Stimulated activated naive CD8-positive, alpha-beta T cell treated with anti-CD3 and anti-CD28 coated beads, Interleukin-15, Interleukin-2, amounts not matched to agents 100 ng/mL and 50 ng/mL, for 24 hours (primary cell): ENCODE data around the gene SPSB1.

Experiments
- H3K27ac Mint-ChIP-seq: one replicate; pipeline ENCODE4 v1.8.0; 2021; ENCODE audit warnings: mild to moderate bottlenecking, mixed read lengths
- H3K27me3 Mint-ChIP-seq: one replicate; pipeline ENCODE4 v1.8.0; 2021; ENCODE audit warnings: mixed read lengths
- H3K36me3 Mint-ChIP-seq: one replicate; pipeline ENCODE4 v1.8.0; 2021; ENCODE audit warnings: low read depth, mixed read lengths
- H3K4me1 Mint-ChIP-seq: one replicate; pipeline ENCODE4 v1.8.0; 2021; ENCODE audit warnings: low read depth, mixed read lengths
- H3K4me3 Mint-ChIP-seq: one replicate; pipeline ENCODE4 v1.8.0; 2021; ENCODE audit warnings: mild to moderate bottlenecking, mixed read lengths
- H3K9me3 Mint-ChIP-seq: one replicate; pipeline ENCODE4 v1.8.0; 2021; ENCODE audit warnings: mixed read lengths

SPSB1 gene

GRCh38 chr1:9397047-9397446 lies 104.4 kb downstream of the SPSB1 start:
- H3K27me3 Mint-ChIP-seq, result no peaks in the 10 kb centered on the region
- peaks cover 11% of the 10 kb centered on the region for H3K4me1 Mint-ChIP-seq
- no peaks in the 10 kb centered on the region for H3K36me3 Mint-ChIP-seq
- H3K27ac Mint-ChIP-seq, result no peak overlapping the region
- H3K9me3 Mint-ChIP-seq, result no peaks in the 10 kb centered on the region
- no peak overlapping the region for H3K4me3 Mint-ChIP-seq

DNA sequence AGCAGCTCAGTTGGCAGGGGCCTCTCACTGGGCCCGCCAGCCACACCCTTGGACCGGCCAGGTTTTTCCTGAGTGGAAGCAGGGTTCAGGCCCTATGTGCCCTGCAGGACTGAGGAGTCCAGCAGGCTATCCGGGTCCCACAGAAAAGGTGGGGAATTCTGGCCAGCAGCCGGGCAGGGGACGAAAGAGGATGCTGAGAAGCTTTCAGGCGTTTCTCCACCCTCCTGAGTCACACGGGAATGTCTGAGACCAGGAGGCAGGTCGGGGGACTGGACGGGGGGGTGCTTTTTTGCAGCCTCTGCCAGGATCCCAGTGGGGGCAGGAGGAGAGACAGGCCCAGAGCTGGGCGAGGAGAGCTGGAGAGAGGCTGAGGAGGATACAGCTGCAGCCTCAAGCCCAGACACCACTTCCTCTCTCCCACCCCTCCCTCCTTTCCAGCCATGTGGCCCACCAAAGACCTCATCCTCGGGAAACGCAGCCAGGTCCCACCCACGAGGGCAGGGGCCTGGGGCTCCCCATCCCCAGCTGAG lies 105.4 kb downstream of the SPSB1 start:
- Mint-ChIP-seq H3K4me1 (peaks cover 11% of the 10 kb centered on the region), H3K36me3 (no peaks in the 10 kb centered on the region), H3K4me3 (no peak overlapping the region), H3K9me3 (no peaks in the 10 kb centered on the region), H3K27ac (no peak overlapping the region), H3K27me3 (no peaks in the 10 kb centered on the region)

- Mint-ChIP-seq H3K9me3 (no peaks in the 10 kb centered on the region), H3K4me3 (no peak overlapping the region), H3K4me1 (peaks cover 11% of the 10 kb centered on the region), H3K36me3 (no peaks in the 10 kb centered on the region), H3K27me3 (no peaks in the 10 kb centered on the region), H3K27ac (no peak overlapping the region)
These were observed 107.1 kb downstream of the SPSB1 start for GRCh38 chr1:9399510-9400424.

DNA sequence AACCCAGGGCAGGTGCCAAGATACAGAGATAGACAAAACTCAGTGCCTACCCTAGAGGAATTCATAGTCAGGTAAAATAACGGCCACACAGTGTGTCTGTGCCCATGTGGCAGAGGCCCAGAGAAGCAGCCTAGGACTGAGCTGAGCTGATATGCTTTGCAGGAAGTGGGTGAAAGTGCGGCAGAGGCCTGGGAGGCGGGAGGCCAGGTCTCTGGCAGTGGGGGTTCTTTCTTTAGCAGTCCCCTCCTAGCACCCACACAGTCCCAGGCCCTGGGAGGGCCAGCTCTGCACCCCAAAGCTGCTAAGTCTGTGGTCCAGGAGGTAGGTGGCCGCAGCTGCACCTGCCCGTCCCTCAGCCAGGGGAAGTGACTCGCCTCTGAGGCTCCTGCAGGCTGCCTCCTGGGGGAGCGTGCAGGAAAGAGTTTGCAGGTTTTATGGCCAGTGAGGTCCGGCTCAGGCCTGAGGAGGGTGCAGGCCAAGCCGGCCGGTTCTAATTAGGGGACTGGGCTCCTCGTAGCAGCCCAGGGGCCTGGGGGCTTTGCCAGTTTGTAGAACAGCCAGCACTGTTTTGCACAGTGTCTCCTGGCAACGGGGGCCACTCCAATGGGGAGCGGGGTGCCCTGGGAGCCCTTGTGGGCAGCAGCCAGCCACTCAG lies 107.9 kb downstream of the SPSB1 start:
- no peak overlapping the region for H3K4me3 Mint-ChIP-seq

GRCh38 chr1:9401080-9401453 lies 108.4 kb downstream of the SPSB1 start:
- Mint-ChIP-seq H3K27ac (no peak overlapping the region), H3K4me3 (no peak overlapping the region), H3K9me3 (no peaks in the 10 kb centered on the region), H3K36me3 (no peaks in the 10 kb centered on the region), H3K4me1 (peaks cover 13% of the 10 kb centered on the region), H3K27me3 (no peaks in the 10 kb centered on the region)

More for the DNA sequence above, 107.9 kb downstream of the SPSB1 start:
- Mint-ChIP-seq H3K27me3 (no peaks in the 10 kb centered on the region), H3K27ac (no peak overlapping the region), H3K4me1 (peaks cover 11% of the 10 kb centered on the region), H3K9me3 (no peaks in the 10 kb centered on the region), H3K36me3 (no peaks in the 10 kb centered on the region)

DNA sequence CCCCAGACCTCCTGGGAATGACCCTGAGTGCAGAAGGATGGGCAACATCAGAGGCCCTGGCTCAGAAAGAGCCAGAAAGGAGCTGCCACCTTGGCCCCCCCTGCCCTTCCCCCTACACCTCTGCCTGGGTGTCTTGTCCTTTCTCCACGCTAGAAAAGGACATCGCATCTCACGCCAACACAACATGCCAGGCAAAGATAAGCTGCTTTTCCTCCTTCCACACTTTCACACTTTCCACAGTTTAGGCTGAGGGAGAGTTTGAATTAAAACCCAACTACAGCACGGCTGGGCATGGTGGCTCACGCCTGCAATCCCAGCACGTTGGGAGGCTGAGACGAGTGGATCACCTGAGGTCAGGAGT lies 109.5 kb downstream of the SPSB1 start:
- Mint-ChIP-seq H3K27me3 (no peaks in the 10 kb centered on the region), H3K27ac (no peak overlapping the region), H3K36me3 (no peaks in the 10 kb centered on the region), H3K4me3 (no peak overlapping the region), H3K9me3 (no peaks in the 10 kb centered on the region), H3K4me1 (peaks cover 18% of the 10 kb centered on the region)

DNA sequence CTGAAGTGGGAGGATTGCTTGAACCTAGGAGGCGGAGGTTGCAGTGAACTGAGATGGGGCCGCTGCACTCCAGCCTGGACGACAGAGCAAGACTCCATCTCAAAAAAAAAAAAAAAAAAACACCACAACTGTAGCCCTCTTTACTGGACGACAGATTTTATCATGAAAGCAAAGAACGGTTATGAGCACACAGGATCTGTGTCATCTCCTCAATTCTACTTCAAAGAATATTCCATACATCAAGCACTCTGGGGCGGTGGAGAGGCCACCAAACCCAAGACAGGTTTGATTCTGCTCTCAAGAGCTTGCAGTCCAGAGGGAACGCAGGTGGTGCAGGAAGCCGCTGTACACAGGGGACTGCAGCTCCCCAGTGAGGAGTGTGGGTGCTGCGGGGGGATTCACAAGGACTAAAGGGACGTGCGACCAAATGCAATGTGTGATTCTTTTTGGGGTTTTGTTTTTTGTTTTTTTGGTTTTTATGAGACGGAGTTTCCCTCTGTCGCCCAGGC lies 110.1 kb downstream of the SPSB1 start:
- peaks cover 18% of the 10 kb centered on the region for H3K4me1 Mint-ChIP-seq
- H3K36me3 Mint-ChIP-seq, result no peaks in the 10 kb centered on the region
- no peak overlapping the region for H3K4me3 Mint-ChIP-seq
- no peak overlapping the region for H3K27ac Mint-ChIP-seq
- no peaks in the 10 kb centered on the region for H3K27me3 Mint-ChIP-seq
- H3K9me3 Mint-ChIP-seq, result no peaks in the 10 kb centered on the region

DNA sequence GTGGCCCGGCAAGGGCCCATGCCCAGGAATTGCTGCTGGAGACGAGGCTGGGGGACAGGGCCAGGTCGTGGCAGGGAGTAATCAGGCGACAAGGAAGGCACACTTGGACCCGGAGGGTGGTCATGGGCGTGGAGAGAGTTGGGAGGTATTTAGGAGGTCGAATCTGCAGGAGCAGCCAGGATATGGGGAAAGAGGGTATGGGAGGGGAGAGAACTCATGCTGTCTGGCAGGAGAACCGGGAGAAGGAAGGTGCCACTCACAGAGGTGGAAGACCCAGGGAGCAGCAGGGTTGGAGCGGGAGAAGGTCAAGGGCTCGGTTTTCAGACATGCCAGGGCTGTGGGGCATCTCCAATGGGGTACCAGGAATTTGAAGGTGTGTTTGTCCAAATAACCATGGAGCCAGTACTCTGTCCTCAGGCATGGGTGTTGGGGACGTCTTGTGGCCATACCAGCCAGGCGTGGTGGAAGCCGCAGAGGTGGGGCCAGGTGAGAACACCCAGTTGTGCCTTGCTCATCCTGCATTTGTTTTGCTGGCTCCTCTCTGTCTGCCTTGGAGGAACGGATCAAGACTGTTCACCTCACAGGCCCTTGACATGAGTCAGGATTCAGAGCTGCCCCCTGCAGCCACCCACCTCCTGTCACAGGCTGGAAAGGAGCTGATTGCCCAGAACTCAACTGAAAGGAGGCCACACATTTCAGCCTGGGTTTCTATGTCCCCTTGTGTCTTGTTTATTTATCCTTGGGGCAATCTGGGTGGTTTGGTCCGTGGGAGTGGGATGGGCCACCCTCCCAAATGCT lies 111.6 kb downstream of the SPSB1 start:
- Mint-ChIP-seq H3K4me3 (no peak overlapping the region), H3K27me3 (no peaks in the 10 kb centered on the region), H3K9me3 (no peaks in the 10 kb centered on the region), H3K4me1 (peaks cover 15% of the 10 kb centered on the region), H3K36me3 (no peaks in the 10 kb centered on the region), H3K27ac (no peak overlapping the region)

DNA sequence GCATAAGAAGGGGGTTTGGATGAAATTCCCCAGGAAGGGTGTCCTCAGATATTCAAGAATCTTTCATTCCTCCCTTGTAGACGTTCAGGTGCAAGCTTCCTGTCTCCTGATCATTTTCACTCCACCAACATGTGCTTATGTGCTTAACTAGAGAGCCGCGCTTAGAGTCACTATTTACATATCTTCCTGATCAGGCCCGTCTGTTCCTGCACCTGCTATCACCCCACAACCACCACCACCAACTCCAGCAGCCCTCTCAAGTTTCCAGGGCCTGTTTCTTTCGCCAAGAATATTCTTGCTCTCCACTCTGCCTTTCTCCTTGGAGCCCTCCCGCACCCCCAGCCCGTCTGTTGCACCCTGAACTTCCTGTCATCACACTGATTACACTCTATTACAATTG lies 113.4 kb downstream of the SPSB1 start:
- peak overlapping the region; percentile 28 for H3K27ac Mint-ChIP-seq
- H3K4me3 Mint-ChIP-seq, result no peak overlapping the region

DNA sequence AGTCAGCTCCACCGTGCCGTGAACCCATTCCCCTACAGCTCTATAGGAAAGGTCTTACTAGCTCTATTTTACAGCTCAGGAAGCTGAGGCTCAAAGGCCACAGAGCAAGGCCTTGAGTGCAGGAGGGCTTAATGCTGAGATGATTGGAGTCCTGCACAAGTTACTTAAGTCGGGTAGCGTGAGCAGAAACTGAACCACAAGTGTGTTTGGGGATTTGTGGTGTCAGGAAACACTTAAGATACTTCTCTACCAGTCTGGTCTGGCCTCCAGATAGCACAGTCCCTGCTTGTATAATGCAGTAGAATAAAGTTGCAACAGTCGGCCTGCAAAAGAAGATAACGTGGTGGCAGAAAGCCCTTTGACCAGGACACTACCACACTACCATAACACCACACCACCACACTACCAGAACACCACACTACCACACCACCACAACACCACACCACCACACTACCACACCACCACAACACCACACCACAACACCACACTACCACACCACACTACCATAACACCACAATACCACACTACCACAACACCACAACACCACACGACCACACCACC lies 118.1 kb downstream of the SPSB1 start:
- Mint-ChIP-seq H3K27ac (peak overlapping the region; percentile 86), H3K9me3 (peaks cover 4% of the 10 kb centered on the region), H3K4me1 (peaks cover 44% of the 10 kb centered on the region), H3K27me3 (peaks cover 4% of the 10 kb centered on the region), H3K36me3 (peaks cover 5% of the 10 kb centered on the region), H3K4me3 (peak overlapping the region; percentile 60)

More for the DNA sequence above, 113.4 kb downstream of the SPSB1 start:
- peaks cover 13% of the 10 kb centered on the region for H3K4me1 Mint-ChIP-seq
- H3K27me3 Mint-ChIP-seq, result peaks cover 3% of the 10 kb centered on the region
- peaks cover 3% of the 10 kb centered on the region for H3K9me3 Mint-ChIP-seq
- peaks cover 3% of the 10 kb centered on the region for H3K36me3 Mint-ChIP-seq

GRCh38 chr1:9413071-9413876 lies 120.6 kb downstream of the SPSB1 start:
- H3K4me3 Mint-ChIP-seq, result peak overlapping the region; percentile 35
- H3K4me1 Mint-ChIP-seq, result peaks cover 59% of the 10 kb centered on the region
- H3K27ac Mint-ChIP-seq, result peak overlapping the region; percentile 65

DNA sequence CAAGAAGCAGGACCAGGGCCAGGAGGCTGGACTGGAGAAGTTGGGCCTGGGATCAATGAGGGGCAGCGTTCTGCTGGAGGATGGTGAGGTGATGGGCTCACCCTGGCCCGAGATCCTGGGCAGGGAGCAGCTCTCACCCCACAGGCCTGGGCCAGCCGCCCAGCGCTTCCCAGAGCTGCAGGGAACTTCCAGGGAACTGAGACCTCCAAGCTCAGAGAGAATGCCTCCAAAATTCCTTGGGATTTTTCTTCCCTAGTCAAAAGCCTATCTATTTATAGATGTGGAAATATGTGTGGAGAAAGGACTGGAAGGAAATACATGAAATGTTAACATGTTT lies 121.2 kb downstream of the SPSB1 start:
- Mint-ChIP-seq H3K27ac (peak overlapping the region; percentile 65), H3K4me3 (peak overlapping the region; percentile 26), H3K9me3 (peaks cover 4% of the 10 kb centered on the region), H3K36me3 (peaks cover 5% of the 10 kb centered on the region), H3K4me1 (peaks cover 62% of the 10 kb centered on the region), H3K27me3 (peaks cover 18% of the 10 kb centered on the region)

More at GRCh38 chr1:9413071-9413876, 120.6 kb downstream of the SPSB1 start:
- H3K9me3 Mint-ChIP-seq, result peaks cover 4% of the 10 kb centered on the region
- peaks cover 5% of the 10 kb centered on the region for H3K36me3 Mint-ChIP-seq
- H3K27me3 Mint-ChIP-seq, result peaks cover 18% of the 10 kb centered on the region

DNA sequence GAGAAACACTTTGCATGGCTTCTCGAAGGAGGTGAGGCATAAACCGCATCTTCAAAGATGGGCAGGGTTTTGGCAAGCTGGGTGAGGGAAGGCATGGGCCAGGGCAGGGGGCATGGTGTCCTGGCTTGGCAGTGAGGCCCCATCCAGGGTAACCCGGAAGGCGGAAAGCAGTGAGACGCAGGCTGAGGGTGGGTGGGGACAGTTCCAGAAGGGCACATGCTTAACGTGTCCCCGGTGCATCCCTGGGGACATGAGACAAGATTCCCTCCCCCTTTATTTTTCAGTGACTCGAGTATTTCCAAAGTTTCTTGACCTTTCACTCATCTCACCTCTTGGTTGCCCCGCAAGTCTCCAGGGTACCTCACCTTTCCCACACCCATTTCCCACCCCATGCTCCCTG lies 123.8 kb downstream of the SPSB1 start:
- H3K27ac Mint-ChIP-seq, result no peak overlapping the region
- no peaks in the 10 kb centered on the region for H3K36me3 Mint-ChIP-seq
- H3K27me3 Mint-ChIP-seq, result peaks cover 18% of the 10 kb centered on the region
- no peaks in the 10 kb centered on the region for H3K9me3 Mint-ChIP-seq
- H3K4me1 Mint-ChIP-seq, result peaks cover 65% of the 10 kb centered on the region
- no peak overlapping the region for H3K4me3 Mint-ChIP-seq
